ENCODE data around the gene CYSLTR2.
"Not testable (repeated sequence)": the region's sequence is repeated elsewhere in the genome, so short reads cannot be mapped to it uniquely, and the experiment has no call there.

The CYSLTR2 gene

DNA sequence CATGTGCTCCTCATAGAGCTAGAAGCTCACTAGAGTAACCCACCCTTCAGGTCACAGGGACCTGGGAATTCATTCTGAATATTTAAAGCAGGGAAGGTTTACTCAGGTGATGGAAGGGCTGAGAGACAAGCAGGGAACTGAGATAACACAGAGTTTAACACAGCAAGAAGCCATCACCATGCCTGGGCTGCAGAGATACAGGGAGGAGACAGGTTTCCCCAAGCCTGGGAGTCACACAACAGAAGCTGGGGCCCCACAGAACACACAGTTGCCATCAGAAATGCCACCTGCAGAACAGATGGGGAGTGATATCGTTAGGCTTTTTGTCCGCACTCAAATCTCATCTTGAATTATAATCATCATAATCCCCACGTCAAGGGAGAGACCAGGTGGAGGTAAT is 7.9 kb upstream of the CYSLTR2 start:
- DNase-seq (ENCODE audit: low read depth): no peak

DNA sequence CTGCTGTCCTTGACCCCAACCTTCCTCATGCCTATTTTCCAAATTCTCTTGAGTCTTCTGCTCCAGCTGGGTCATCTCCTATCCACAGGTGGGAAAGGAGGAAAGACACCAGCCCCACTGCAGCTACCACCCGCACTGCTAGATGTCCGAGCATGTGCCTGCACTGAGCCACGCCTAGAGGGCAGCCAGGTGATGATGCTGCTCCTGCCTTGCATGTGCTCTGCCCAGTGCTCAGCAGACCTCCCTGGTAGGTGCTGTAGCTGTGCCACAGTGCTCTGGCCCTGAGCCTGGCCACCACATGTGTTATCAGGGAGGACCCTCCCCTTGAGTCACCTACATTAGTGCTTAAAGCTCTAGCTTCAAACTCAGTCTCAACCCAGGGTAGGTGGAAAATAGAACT is 6.9 kb upstream of the CYSLTR2 start:
- DNase-seq (ENCODE audit: low read depth): no peak

DNA sequence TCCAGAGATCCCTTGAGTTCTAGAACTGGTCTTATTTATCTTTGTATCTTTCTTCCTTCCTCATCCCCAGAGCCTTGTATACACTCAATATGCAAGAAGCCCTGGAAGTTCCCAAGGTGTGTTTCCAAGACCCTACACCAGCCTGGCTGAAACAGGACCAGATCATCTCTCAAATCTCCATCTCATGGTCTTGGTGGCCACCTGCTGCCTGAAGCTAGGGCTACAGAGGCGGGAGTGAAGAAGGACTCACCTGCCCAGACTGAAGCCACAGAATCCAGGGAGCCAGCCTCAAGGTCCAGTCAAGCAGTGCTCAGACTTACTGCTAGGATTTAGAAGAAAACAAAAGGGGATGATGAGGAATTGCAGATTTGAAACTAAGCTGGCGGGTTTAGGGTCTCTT is 6.1 kb upstream of the CYSLTR2 start:
- no peak for DNase-seq (ENCODE audit: low read depth)

DNA sequence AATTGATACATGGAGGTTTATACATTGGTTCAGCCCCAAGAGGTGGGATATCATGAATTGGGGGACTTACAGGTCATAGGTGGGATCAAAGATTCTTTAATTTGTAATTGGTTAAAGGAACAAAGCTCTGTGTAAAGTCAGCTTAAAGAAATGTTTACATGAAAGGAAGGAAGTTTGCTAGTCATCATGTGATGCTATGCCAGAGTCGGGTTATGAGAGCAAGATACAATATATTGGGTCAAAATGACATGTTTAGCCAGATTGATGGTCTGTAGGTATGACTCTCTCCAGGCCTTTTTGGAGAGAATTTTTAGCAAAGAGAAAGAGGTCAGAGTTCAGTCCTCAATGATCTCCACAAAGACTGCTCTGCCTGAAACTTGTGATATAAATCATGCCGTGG is 5.3 kb upstream of the CYSLTR2 start:
- DNase-seq (ENCODE audit: low read depth): no peak

DNA sequence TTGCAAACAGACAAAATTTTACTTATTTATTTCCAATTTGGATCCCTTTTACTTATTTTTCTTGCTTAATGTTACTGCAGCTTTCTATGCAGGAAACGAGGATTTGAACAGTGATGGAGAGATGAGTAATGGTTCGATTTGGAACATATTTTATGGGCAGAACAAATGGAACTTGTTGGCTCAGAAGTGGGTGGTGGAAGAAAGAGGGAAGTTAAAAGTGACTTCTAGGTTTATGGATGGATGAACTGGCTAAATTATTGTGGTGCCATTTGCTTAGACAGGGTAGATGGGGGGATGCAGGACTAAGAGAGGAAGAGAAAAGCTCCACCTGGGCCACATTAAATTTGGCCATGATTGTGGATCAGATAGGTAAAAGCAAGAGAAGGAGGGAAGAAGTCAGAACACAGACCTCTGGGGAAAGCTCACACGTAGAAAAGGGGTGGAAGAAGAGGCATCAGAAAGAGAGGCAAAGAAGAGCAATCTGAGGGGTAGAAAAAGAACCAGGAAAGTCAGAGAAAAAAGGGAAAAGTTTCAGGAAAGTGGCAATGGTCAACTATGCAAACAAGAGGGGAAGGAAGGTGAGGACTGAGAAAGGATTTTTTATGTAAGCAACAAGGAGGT is 768 bp upstream of the CYSLTR2 start:
- DNase-seq (ENCODE audit: low read depth): no peak

DNA sequence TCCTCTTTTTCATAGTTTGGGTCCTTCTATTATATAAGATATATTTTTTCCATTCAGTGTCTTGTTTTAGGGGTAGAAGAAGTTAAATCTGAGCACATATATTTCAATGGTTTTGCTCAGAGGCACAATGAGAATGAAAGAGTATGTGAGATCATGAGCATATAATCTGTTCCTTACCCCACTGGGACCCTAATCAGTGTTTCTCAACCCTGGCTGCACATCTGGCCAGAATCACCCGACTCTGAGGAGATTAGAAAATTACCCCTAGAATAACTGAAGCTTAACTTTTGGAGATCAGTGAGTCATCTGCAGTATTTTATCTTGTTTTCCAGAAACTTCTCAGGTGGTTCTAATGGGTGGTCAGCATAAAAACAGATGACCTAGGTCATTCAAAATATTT is 782 bp downstream of the CYSLTR2 start:
- no peak for DNase-seq (ENCODE audit: low read depth)

DNA sequence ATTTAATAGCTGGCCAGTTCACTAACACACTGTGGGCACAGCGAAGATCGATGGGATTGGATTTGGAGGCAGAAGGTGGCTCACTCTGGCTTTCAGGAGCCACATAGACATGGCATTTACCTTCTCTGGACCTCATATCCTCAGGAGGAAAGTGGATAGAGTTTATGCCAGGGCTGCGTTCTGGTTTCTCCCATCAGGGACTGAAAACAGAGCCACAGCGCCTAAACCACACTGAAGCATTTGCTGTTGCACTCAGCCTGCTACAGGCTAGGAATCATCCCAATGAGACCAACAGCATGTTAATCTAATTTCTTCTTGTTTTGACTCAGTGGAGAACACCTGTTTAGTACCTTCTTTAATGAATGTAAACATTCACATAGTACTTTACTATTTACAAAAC is 1.6 kb downstream of the CYSLTR2 start:
- DNase-seq (ENCODE audit: low read depth): no peak

DNA sequence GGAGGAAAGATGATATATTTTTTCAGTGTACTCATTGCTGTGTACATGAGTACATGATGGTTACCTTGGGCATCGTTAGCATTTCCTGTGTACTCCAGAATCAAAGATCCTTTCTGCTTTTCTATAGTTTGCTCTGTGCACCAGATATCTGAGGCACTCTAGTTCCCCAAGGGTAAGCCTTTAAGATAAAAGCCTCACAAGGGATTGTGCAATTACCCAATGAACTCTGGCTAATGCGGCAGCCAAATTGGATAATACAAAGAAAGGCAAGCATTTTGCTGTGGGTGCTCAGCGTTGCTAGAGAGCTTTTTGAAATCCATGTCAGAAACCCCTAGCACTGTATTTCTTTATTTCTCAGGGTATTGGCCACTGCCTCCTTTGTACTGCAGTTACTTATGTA is 2.9 kb downstream of the CYSLTR2 start:
- DNase-seq (ENCODE audit: low read depth): no peak

DNA sequence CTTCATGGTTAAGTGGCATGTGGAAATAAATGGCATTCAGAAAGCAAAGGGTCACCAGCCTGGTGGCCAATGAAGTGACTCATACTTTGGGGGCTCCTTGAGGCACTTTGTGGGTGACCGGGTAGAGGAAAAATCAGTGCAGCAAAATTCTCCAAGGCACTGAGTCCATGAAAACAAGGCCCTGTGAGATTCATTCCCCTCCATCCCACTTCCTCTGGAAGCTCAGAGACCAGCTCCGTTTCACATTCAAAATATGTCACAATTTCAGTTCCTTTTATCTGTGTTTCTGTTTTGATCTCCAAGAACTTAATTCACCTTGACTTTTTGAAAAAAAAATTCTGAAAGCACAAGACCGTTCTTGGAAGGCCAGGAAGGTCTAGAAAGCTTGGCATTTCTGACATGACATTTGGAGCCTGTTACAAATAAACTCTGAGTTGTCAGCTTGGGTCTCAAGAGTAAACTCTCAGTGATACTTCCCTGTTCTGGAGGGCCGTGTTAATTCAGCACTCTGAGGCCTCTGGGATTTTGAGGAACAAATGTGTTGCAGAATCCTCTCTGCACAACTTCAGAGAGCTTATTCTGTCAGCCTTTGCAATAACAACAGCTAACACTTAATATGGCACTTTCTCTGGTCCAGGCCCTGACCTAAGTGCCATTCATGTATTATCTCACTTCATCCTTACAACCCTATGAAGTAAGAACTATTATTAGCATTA is 6.8 kb downstream of the CYSLTR2 start:
- DNase-seq (ENCODE audit: low read depth): no peak

DNA sequence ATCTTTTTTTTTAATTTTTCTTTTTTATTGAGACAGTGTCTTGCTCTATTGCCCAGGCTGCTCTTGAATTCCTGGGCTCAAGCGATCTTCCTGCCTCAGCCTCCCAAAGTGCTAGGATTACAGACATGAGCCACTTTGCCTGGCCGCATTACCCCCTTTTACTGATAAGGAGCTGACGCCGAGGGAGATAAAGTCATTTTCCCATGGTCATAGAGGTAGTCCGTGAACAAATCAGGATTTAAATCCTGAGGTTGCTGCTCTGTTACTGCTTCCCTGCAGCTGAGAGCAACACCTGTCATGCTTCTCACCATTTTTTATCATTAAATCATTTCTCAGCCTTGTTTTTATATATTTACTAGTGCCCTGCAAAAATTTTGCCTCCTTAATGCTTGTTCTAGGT is 7.4 kb downstream of the CYSLTR2 start:
- DNase-seq (ENCODE audit: low read depth): no peak

DNA sequence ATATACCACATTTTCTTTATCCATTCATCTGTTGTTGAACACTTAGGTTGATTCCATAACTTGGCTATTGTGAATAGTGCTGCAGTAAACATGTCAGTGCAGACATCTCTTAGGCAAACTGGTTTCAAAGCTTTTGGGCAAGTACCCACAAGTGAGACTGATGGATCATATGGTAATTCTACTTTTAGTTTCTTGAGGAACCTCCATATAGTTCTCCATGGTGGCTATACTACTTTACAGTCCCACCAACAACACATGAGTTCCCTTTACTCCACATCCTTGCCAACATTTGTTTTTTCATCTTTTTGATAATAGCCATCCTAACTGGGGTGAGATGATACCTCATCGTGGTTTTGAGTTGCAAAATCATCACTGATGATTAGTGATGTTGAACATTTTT is 8.5 kb downstream of the CYSLTR2 start:
- DNase-seq (ENCODE audit: low read depth): no peak

DNA sequence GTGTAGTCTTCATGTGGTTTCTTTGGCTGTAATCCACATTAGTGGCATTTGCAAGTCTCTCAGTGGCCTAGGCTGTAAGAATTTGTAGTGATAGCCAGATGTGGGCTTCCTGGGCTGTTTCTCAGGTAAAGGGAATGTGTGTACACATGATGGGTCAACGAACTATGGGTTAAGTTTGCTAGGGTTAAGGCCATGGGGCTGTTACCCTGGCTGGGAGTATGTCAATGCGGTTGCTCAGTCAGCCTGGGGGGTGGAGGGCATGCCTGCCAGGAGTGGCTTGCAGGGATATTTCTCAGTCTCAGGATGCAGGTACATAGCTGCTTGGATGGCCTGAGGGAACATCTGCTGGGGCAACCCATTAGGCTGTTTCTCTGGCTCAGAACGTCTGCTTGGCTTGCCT is 13.4 kb downstream of the CYSLTR2 start:
- DNase-seq (ENCODE audit: low read depth): no peak

DNA sequence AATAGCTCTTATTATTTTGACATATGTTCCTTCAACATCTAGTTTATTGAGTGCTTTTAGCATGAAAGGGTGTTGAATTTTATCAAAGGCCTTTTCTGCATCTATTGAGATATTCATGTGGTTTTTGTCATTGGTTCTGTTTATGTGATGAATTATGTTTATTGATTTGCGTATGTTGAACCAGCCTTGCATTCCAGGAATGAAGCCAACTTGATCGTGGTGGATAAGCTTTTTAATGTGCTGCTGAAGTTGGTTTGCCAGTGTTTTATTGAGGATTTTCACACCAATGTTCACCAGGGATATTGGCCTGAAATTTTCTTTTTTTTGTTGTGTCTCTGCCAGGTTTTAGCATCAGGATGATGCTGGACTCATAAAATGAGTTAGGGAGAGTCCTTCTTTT is 17.7 kb downstream of the CYSLTR2 start:
- not testable (repeated sequence) for DNase-seq (ENCODE audit: low read depth)

DNA sequence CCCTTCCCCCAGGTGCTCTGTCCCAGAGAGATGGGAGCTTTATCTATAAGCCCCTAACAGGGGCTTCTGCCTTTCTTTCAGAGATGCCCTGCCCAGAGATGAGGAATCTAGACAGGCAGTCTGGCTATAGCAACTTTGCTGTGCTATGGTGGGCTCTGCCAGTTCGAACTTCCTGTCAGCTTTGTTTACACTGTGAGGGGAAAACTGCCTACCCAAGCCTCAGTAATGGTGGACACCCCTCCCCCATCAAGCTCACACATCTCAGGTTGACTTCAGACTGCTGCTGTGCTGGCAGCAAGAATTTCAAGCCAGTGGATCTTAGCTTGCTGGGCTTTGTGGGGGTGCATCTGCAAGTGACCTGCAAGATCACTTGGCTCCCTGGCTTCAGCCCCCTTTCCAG is 21.5 kb downstream of the CYSLTR2 start:
- no peak for DNase-seq (ENCODE audit: low read depth)

DNA sequence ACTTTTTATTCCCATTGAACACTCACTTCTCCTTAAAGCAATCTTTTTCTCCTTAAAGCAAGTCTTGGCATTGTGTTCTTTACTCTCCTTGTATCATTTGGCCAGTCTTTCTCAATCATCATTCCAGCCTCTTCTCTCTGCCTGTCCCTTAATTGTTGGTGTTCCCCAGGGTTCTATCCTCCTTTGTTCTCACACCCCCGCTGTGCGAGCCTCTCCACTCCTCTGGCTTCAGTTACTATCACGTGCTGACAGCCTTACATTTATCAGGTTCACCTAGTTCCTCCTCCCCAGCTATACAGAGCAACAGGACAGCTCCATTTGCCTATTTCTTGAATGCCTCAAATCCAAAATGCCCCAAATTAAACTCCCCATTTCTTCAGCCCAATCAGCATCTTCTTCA is 24.6 kb downstream of the CYSLTR2 start:
- no peak for DNase-seq (ENCODE audit: low read depth)

DNA sequence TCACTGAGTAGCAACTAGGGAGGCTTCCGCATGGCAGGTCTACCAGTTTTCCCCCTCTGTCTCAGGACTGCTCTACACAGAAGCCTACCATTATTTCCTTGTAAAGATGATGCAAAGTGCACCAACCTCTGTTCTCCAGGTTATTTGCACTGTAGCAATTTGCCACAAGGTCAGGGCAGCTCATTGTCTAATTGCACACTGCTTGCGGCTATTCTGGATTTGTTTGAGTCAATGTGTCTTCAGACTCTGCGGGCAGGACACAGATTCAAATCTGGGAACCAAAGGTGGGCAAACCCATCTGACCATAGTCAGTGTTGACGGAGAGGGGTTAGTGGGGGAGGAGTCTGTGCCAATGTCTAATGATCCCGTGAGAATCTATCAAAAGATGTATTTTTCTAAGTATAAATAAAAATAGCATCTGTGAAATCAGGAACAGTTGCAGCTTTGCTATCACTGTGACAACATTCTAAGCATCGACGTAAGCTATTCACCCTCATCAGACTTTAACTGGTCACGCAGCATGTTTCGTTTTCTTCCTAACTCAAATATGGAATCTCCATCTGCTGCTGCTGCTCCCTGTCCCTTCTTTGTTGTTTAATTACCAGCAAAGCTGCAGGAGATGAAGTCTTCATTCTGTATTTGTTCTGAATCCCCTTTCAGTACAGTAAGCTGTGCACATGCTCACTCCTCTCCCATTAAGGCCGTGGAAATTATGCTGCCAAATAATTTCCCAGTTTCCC is 26.4 kb downstream of the CYSLTR2 start:
- no peak for DNase-seq (ENCODE audit: low read depth)

DNA sequence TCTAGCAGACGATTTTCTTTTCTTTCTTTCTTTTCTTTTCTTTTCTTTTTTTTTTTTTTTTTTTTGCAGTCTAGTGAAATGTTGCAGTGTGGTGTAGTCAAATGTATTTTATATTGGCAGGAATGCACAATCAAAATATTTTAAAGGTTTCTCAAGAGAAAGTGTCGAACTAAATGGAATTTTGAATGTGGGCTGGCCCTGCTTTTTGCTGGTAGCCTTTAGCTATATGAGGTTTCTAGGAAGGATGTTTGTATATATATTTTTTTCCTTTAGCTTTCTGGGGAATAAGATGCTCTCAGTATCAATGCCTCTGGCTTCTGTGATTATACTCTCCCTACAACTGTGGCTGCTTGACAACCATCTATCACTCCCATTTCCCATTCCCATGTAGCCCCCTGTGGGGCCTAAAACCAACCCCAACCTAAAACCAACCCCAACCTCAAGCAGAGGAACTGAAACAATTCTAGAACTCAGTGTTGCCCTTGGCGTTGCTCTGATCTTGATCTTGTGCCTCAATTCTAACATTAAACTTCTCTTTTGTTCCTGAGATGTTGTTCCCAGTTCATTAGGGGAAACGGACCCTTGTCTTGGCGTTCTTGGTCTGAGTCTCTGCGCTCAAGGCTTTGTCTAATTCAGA is 27.1 kb downstream of the CYSLTR2 start:
- DNase-seq (ENCODE audit: low read depth): no peak

DNA sequence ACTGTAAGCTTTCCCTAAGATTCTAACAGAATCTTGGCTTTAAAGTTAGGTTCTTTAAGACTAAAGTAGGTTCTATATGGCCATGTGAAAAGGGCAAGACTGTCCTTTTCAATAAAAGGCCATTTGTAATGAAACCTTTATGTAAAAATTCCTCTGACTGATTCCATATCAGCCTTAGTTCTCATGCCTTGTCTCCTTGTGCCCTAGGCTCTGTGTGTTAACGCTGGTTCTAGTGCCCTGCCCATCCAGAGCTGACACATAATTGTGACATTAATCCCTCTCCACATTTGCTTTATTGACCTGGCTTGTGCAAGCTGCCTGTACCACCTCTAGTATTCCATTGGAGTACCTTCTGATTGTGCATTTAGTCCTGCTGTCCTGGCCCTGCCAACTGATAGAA is 28.2 kb downstream of the CYSLTR2 start:
- no peak for DNase-seq (ENCODE audit: low read depth)

DNA sequence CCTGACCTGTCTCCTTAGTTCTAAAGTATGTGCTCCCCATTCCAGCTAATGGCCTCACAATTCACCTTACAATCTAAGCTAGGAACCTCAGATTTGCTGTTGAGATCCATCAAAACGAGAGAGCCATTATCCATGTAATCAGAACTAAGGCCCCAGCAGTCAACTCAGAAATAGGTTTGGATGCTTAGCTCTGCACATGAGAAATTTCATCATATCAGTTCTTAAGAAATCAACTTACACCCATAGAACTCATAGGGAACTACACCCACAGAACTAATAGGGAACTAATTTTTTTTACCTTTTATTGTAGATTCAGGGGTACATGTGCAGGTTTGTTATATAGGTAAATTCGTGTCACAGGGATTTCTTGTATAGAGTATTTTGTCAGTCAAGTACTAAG is 28.7 kb downstream of the CYSLTR2 start:
- DNase-seq (ENCODE audit: low read depth): no peak

DNA sequence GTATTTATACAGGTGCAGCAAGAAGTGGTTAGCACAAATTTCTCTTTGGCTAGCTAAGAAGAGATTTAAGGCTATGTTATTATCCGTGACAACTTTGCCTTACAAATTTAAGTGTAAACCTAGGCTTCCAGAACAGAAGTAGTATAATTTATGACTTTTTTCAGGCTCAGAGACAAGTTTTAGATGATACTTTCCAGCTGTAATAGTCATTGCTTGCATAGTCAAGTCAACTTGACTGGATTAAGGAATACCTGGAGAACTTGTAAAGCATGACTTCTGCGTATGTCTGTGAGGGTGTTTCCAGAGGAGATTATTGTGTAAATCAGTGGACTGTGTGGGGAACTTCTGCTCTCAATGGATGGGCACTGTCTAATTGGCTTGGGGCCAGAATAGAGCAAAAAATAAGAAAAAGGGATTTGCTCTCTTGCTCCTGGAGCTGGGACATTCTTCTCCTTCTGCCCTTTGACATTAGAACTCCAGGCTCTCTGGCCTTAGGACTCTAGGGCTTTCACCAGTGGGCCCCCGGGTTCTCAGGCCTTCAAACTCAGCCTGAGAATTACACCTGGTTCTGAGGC is 33.0 kb downstream of the CYSLTR2 start:
- DNase-seq (ENCODE audit: low read depth): no peak

DNA sequence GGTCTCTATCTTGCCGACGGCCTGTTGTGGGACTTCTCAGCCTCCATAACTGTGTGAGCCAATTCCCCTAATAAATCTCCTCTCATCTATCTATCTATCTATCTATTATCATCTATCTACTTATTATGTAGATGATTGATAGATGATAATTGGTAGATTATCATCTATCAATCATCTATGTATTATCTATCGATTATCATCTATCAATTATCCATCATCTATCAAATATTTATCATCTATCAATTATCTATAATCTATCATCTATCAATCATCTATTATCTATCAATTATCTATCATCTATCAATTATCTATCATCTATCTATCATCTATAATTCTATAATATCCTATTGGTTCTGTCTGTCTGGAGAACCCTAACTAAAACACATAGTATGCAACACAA is 33.5 kb downstream of the CYSLTR2 start:
- DNase-seq (ENCODE audit: low read depth): no peak

DNA sequence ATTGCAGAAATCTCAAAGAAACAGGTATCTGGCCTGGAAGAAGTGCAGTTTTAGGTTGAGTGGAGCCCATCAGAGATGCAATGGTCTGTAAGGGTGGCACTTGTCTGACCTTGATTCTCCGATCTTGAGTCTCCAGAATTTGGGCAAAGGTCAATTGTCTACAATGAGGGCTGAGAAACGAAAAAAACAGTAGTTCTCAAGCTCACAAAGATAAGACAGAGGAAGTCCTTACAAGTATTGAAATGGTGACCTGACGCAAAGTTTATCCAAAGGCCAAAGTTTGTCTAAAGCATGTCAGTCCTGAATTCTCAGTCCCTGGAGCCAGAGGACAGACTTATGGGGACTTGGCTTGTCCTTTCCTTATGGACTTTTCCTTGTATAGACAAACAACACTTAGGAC is 40.3 kb downstream of the CYSLTR2 start:
- no peak for DNase-seq (ENCODE audit: low read depth)

DNA sequence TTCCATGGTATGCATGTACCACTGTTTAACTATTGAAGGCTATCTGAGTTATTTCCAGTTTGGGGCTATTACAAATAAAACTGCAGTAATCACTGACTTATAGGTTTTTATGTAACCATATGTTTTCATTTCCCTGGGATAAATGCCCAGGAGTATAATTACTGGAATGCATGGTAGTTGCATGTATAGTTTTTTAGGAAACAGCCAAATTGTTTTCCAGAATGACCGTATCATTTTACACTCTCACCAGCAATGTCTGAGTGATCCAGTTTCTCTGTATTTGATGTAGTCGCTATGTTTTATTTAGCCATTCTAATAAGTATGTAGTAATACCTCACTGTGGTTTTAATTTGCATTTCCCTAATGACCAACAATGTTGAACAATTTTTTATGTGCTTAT is 42.0 kb downstream of the CYSLTR2 start:
- DNase-seq (ENCODE audit: low read depth): no peak
